NB4 (cell line): ENCODE data around the gene NPEPL1.

ENCODE experiments used
- DNase-seq: peaks from one replicate; pipeline ENCODE4 v3.0.0; 2010; ENCODE audit warnings: low read depth
- H3K4me3 ChIP-seq: one replicate; pipeline ENCODE4 v1.5.1; 2011; ENCODE audit warnings: mild to moderate bottlenecking, low read depth, low read length, moderate library complexity
- CTCF ChIP-seq: IDR thresholded peaks from one replicate; pipeline ENCODE4 v1.5.1; 2012; ENCODE audit warnings: low read depth, low read length
- MAX ChIP-seq: IDR thresholded peaks from 2 replicates; pipeline ENCODE4 v1.6.1; 2011; ENCODE audit warnings: low read depth, low read length
- MYC ChIP-seq: IDR thresholded peaks from 2 replicates; pipeline ENCODE4 v1.6.1; 2011; ENCODE audit warnings: low read depth, low read length
- POLR2A ChIP-seq: IDR thresholded peaks from 2 replicates; pipeline ENCODE4 v1.6.1; 2011; ENCODE audit warnings: mild to moderate bottlenecking; ENCODE audit not compliant: insufficient read length; ENCODE audit errors: extremely low read depth

NPEPL1 gene

GRCh38 chr20:58759947-58760346 lies 67.3 kb downstream of the NPEPL1 start:
- no peak for DNase-seq
- H3K4me3 ChIP-seq, result no peak overlapping the region
- TF ChIP-seq POLR2A (no peak), MYC (no peak), MAX (no peak), CTCF (no peak)

GRCh38 chr20:58760856-58761255 lies 68.3 kb downstream of the NPEPL1 start:
- DNase-seq, result peak; percentile 51
- TF ChIP-seq CTCF (no peak), MAX (no peak), POLR2A (no peak), MYC (no peak)
- no peak overlapping the region for H3K4me3 ChIP-seq

- DNase-seq, result no peak
- TF ChIP-seq MYC, result no peak
- no peak for TF ChIP-seq MAX
- TF ChIP-seq CTCF, result no peak
- no peak overlapping the region for H3K4me3 ChIP-seq
Observed at GRCh38 chr20:58762120-58762519, 69.5 kb downstream of the NPEPL1 start.

- DNase-seq, result no peak
- TF ChIP-seq MYC (no peak), CTCF (no peak), POLR2A (no peak), MAX (no peak)
- no peak overlapping the region for H3K4me3 ChIP-seq
Observed at GRCh38 chr20:58763076-58763475, 70.5 kb downstream of the NPEPL1 start.
